ENCODE results near the gene DDX56.
"Not testable (repeated sequence)": the region's sequence is repeated elsewhere in the genome, so short reads cannot be mapped to it uniquely, and the experiment has no call there.

DDX56 gene

GRCh38 chr7:44561962-44562621, 11.6 kb downstream of the DDX56 start:
- DNase-seq = no peak

GRCh38 chr7:44561481-44561880, 12.2 kb downstream of the DDX56 start:
- DNase-seq = no peak

- DNase-seq = no peak
Observed at GRCh38 chr7:44559485-44559884, 14.2 kb downstream of the DDX56 start.

GRCh38 chr7:44557485-44557884, 16.2 kb downstream of the DDX56 start:
- no peak for DNase-seq

GRCh38 chr7:44555350-44555749, 18.4 kb downstream of the DDX56 start:
- DNase-seq = no peak

- DNase-seq = not testable (repeated sequence)
Observed at GRCh38 chr7:44552473-44553005, 21.2 kb downstream of the DDX56 start.

- DNase-seq = no peak
Observed at GRCh38 chr7:44549457-44549856, 24.3 kb downstream of the DDX56 start.

GRCh38 chr7:44548893-44549292, 24.8 kb downstream of the DDX56 start:
- DNase-seq = no peak

- DNase-seq = no peak
Observed at GRCh38 chr7:44547536-44548231, 26.0 kb downstream of the DDX56 start.

GRCh38 chr7:44541876-44542610, 31.7 kb downstream of the DDX56 start:
- DNase-seq = no peak

GRCh38 chr7:44541028-44541869, 32.5 kb downstream of the DDX56 start, which contains the start of gene NPC1L1:
Gene NPC1L1, minus strand, starts transcription at chr7:44541330. Its CDS starts 71 bp downstream, at chr7:44541259.
- DNase-seq = no peak

- DNase-seq = no peak
Observed at GRCh38 chr7:44540592-44541027, 33.1 kb downstream of the DDX56 start.

GRCh38 chr7:44539669-44540506, 33.8 kb downstream of the DDX56 start:
- DNase-seq = no peak

GRCh38 chr7:44538798-44539668, 34.7 kb downstream of the DDX56 start:
- DNase-seq = no peak

GRCh38 chr7:44538093-44538797, 35.5 kb downstream of the DDX56 start:
- no peak for DNase-seq

GRCh38 chr7:44537442-44537841, 36.3 kb downstream of the DDX56 start:
- no peak for DNase-seq

- no peak for DNase-seq
Observed at GRCh38 chr7:44536090-44536489, 37.6 kb downstream of the DDX56 start.

- DNase-seq = no peak
Observed at GRCh38 chr7:44535348-44536064, 38.2 kb downstream of the DDX56 start.

- no peak for DNase-seq
Observed at GRCh38 chr7:44534501-44534900, 39.2 kb downstream of the DDX56 start.
